HepG2 (cell line): ENCODE results near the gene SCARF1. TPM values are rescaled to one million over a fixed set of nuclear protein-coding genes. Genes with fewer than 3 reads are reported as not detected.

Source experiments
- ASH2L ChIP-seq: fragments of 300-600, 200-600 bp; sonication (generic); IDR thresholded peaks from 2 replicates; pipeline ENCODE4 v1.7.0; 2017; ENCODE audit warnings: low read depth, mild to moderate bottlenecking, moderate library complexity, mixed read lengths, low read length; ENCODE audit not compliant: insufficient read length
- EP300 ChIP-seq, 3 experiments: sonication (generic) in 1 of 3; formaldehyde crosslinking in 1 of 3; IDR thresholded peaks; 2 replicates each; pipeline versions ENCODE4 v1.5.1 to v1.6.1; 2011 to 2020; ENCODE audit warnings: low read depth in 2 of 3, low read length in 2 of 3, borderline replicate concordance in 1 of 3, improper control_type of control experiment in 1 of 3, mild to moderate bottlenecking in 1 of 3, missing genetic modification reagents in 1 of 3, moderate library complexity in 1 of 3
- HINFP ChIP-seq: sonication (generic); formaldehyde crosslinking; IDR thresholded peaks from 2 replicates; pipeline ENCODE4 v1.4.0; 2020; ENCODE audit warnings: low read depth, mild to moderate bottlenecking, missing genetic modification reagents
- JARID2 ChIP-seq: sonication (generic); formaldehyde crosslinking; IDR thresholded peaks from 2 replicates; pipeline ENCODE4 v1.8.1; 2023; ENCODE audit warnings: missing genetic modification reagents, inconsistent platforms; ENCODE audit not compliant: insufficient replicate concordance
- KAT8 ChIP-seq: IDR thresholded peaks from 2 replicates; pipeline ENCODE4 v1.6.1; 2016; ENCODE audit warnings: missing genetic modification reagents, missing compliant biosample characterization
- KDM6A ChIP-seq: IDR thresholded peaks from 2 replicates; pipeline ENCODE4 v1.6.1; 2016; ENCODE audit warnings: low read depth
- MYNN ChIP-seq: sonication (generic); formaldehyde crosslinking; IDR thresholded peaks from 2 replicates; pipeline ENCODE4 v1.4.0; 2020; ENCODE audit warnings: mild to moderate bottlenecking, low read depth, missing genetic modification reagents
- PATZ1 ChIP-seq: sonication (generic); formaldehyde crosslinking; IDR thresholded peaks from 2 replicates; pipeline ENCODE4 v1.4.0; 2020; ENCODE audit warnings: missing genetic modification reagents
- PLRG1 ChIP-seq: fragments of 450-650 bp; conservative IDR thresholded peaks from 2 replicates; pipeline ENCODE4 v1.6.1; 2016
- REL ChIP-seq: sonication (generic); formaldehyde crosslinking; conservative IDR thresholded peaks from 2 replicates; pipeline ENCODE4 v1.8.0; 2022; ENCODE audit warnings: mild to moderate bottlenecking, missing genetic modification reagents, moderate library complexity
- REPIN1 ChIP-seq: sonication (generic); formaldehyde crosslinking; IDR thresholded peaks from 2 replicates; pipeline ENCODE4 v1.8.0; 2022; ENCODE audit warnings: missing genetic modification reagents, low read depth, mild to moderate bottlenecking, borderline replicate concordance
- RNF2 ChIP-seq: fragments of 450-650 bp; conservative IDR thresholded peaks from 2 replicates; pipeline ENCODE4 v1.6.1; 2016; ENCODE audit warnings: low read depth
- THRA ChIP-seq: sonication (generic); formaldehyde crosslinking; IDR thresholded peaks from 2 replicates; pipeline ENCODE4 v1.4.0; 2020; ENCODE audit warnings: missing genetic modification reagents, borderline replicate concordance
- ZBTB3 ChIP-seq: sonication (generic); formaldehyde crosslinking; IDR thresholded peaks from 2 replicates; pipeline ENCODE4 v1.4.0; 2020; ENCODE audit warnings: low read depth, mild to moderate bottlenecking, moderate library complexity, missing genetic modification reagents, borderline replicate concordance
- ZFX ChIP-seq: sonication (generic); formaldehyde crosslinking; IDR thresholded peaks from 2 replicates; pipeline ENCODE4 v1.4.0; 2020; ENCODE audit warnings: mild to moderate bottlenecking, low read depth, missing genetic modification reagents, moderate library complexity
- ZMAT5 ChIP-seq: sonication (generic); formaldehyde crosslinking; IDR thresholded peaks from 2 replicates; pipeline ENCODE4 v1.5.0; 2020; ENCODE audit warnings: mild to moderate bottlenecking, low read depth, missing genetic modification reagents, borderline replicate concordance
- ZMYM4 ChIP-seq: sonication (generic); formaldehyde crosslinking; IDR thresholded peaks from 2 replicates; pipeline ENCODE4 v1.8.1; 2023; ENCODE audit warnings: mild to moderate bottlenecking, missing genetic modification reagents
- ZNF253 ChIP-seq: sonication (generic); formaldehyde crosslinking; IDR thresholded peaks from 2 replicates; pipeline ENCODE4 v1.8.0; 2022; ENCODE audit warnings: mild to moderate bottlenecking, missing genetic modification reagents, borderline replicate concordance
- ZNF3 ChIP-seq: IDR thresholded peaks from 2 replicates; pipeline ENCODE4 v1.7.0; 2017; ENCODE audit warnings: inconsistent platforms
- ZNF367 ChIP-seq: sonication (generic); formaldehyde crosslinking; IDR thresholded peaks from 2 replicates; pipeline ENCODE4 v1.4.0; 2020; ENCODE audit warnings: missing genetic modification reagents, borderline replicate concordance
- ZNF567 ChIP-seq: sonication (generic); formaldehyde crosslinking; IDR thresholded peaks from 2 replicates; pipeline ENCODE4 v1.8.1; 2023; ENCODE audit warnings: mild to moderate bottlenecking, missing genetic modification reagents, borderline replicate concordance
- ZNF816 ChIP-seq: sonication (generic); formaldehyde crosslinking; IDR thresholded peaks from 2 replicates; pipeline ENCODE4 v1.8.0; 2022; ENCODE audit warnings: missing genetic modification reagents, mild to moderate bottlenecking, borderline replicate concordance
- ZNF879 ChIP-seq: sonication (generic); formaldehyde crosslinking; IDR thresholded peaks from 2 replicates; pipeline ENCODE4 v1.8.1; 2023; ENCODE audit warnings: missing genetic modification reagents
- polyA plus RNA-seq, 8 experiments: library from polyadenylated mRNA; depleted of rRNA in 3 of 8; stranded (reverse) in 7 of 8; unstranded in 1 of 8; fragments of >200 nt; fragmentation: Illumina TruSeq in 4 of 8; extraction: Trizol in 4 of 8; gene quantifications; 2 replicates each; pipeline versions ENCODE4 v1.2.1 to v1.2.3, GENCODE V29; 2011 to 2016; ENCODE audit warnings: low read depth in 4 of 8, missing spikeins in 1 of 8, mixed read lengths in 1 of 8; ENCODE audit not compliant: insufficient read depth in 1 of 8
- total RNA-seq, 5 experiments: library from RNA; depleted of rRNA; stranded (reverse); fragments of >200 nt; fragmentation: Illumina TruSeq; extraction: Trizol; gene quantifications; 2 replicates each; pipeline ENCODE4 v1.2.3, GENCODE V29; 2016; ENCODE audit warnings: low read depth in 1 of 5

The SCARF1 gene
- total and polyA plus RNA-seq, 2 of the 13 experiments (the other 11 are each of a cell fraction or from before 2014, with no cell fraction given), result 0.24 to 0.71 TPM

GRCh38 chr17:1627982-1628855, 17.3 kb downstream of the SCARF1 start, which contains the start of gene SLC43A2 (continued):
- no peak for TF ChIP-seq THRA (CRISPR knock-in tag)
- TF ChIP-seq KDM6A (CRISPR knock-in tag), result no peak
- TF ChIP-seq EP300 (IDR thresholded peaks at IDR 0.05; ENCODE audit: low read depth in 2 of 2, low read length in 2 of 2), result no peak
- TF ChIP-seq EP300 (CRISPR knock-in tag; IDR thresholded peaks at IDR 0.05; ENCODE audit: borderline replicate concordance), result peak; percentile 42
- TF ChIP-seq ZNF253 (CRISPR knock-in tag), result no peak
- peak; percentile 14; the same call in 1 of the 2 replicates for TF ChIP-seq ZMYM4
- peak; percentile 1; the same call in 1 of the 2 replicates for TF ChIP-seq ZFX (CRISPR knock-in tag)
- no peak for TF ChIP-seq ZNF367 (CRISPR knock-in tag)
- TF ChIP-seq ASH2L, result peak; percentile 43
- TF ChIP-seq ZNF567 (CRISPR knock-in tag), result no peak
- TF ChIP-seq ZNF816, result no peak
- no peak for TF ChIP-seq JARID2
- TF ChIP-seq PLRG1, result no peak
- TF ChIP-seq PATZ1, result no peak; the same call in 1 of the 2 replicates
- TF ChIP-seq MYNN (CRISPR knock-in tag), result no peak
- TF ChIP-seq KAT8 (CRISPR knock-in tag), result no peak
- TF ChIP-seq ZBTB3 (CRISPR knock-in tag), result no peak
- TF ChIP-seq ZNF3 (CRISPR knock-in tag), result no peak
- TF ChIP-seq REL, result no peak
- TF ChIP-seq RNF2, result peak; percentile 86
- no peak for TF ChIP-seq HINFP (CRISPR knock-in tag)
- TF ChIP-seq ZNF879 (CRISPR knock-in tag), result no peak
- peak; percentile 61; the same call in 1 of the 2 replicates for TF ChIP-seq REPIN1 (CRISPR knock-in tag)
- no peak for TF ChIP-seq ZMAT5 (CRISPR knock-in tag)
